B cell (primary cell): ENCODE measurements around the gene ARHGAP15.

Experiments used
- EZH2 ChIP-seq: IDR thresholded peaks from 2 replicates; pipeline ENCODE4 v1.6.1; 2012; ENCODE audit warnings: borderline replicate concordance, low read depth, mild to moderate bottlenecking, moderate library complexity, low read length; ENCODE audit not compliant: insufficient read depth, poor library complexity, severe bottlenecking
- TF ChIP-seq, protein P1 (sequence below): fragments of 200-600 bp; IDR thresholded peaks from one replicate; pipeline ENCODE4 v1.8.0; 2022; ENCODE audit warnings: antibody characterized with exemption, mild to moderate bottlenecking

DNA sequence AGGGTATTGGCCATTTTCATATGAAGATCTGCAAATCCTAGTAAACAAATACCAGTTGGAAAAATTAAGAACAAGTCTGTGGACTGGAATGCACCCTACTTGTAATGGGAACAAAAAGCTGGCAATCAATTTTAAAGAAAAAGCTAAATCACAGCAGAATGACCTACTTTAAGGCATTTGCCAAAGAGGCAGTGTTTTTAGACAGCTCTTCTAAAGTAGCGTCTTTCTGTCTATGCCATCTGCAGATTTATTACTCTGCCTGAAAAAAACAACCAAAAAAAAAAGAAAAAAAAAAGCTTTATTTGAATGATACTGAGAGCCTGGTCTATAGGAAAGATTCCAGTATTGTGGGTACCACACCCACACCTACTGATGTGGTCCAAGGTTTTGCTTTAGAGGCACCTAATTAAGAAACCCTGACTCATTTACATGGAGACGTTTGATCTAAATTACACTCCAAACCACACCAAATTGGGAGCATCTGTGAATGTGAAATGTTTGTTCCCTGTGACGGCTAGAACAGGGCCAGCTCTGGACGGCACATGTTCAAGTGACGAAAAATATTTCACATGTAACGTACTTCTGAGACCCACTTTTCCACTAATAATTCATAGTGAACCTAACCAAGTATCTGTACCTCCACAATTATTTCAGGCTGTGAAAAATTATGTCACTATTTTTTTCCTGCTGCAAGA lies 597.1 kb downstream of the ARHGAP15 start:
- TF ChIP-seq EZH2, result no peak
- TF ChIP-seq, protein P1, sequence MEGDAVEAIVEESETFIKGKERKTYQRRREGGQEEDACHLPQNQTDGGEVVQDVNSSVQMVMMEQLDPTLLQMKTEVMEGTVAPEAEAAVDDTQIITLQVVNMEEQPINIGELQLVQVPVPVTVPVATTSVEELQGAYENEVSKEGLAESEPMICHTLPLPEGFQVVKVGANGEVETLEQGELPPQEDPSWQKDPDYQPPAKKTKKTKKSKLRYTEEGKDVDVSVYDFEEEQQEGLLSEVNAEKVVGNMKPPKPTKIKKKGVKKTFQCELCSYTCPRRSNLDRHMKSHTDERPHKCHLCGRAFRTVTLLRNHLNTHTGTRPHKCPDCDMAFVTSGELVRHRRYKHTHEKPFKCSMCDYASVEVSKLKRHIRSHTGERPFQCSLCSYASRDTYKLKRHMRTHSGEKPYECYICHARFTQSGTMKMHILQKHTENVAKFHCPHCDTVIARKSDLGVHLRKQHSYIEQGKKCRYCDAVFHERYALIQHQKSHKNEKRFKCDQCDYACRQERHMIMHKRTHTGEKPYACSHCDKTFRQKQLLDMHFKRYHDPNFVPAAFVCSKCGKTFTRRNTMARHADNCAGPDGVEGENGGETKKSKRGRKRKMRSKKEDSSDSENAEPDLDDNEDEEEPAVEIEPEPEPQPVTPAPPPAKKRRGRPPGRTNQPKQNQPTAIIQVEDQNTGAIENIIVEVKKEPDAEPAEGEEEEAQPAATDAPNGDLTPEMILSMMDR, result no peak
